ENCODE measurements around the gene SPATA33.
"Not testable (repeated sequence)": the region's sequence is repeated elsewhere in the genome, so short reads cannot be mapped to it uniquely, and the experiment has no call there.

Gene SPATA33

GRCh38 chr16:89658221-89658879 is 714 bp downstream of the SPATA33 start:
- no peaks in the 10 kb centered on the region for H4K20me1 ChIP-seq (ENCODE audit: insufficient read depth, low read length)
- peaks cover 10% of the 10 kb centered on the region for H3K4me1 ChIP-seq (ENCODE audit: low read length)
- no peak for TF ChIP-seq CTCF (IDR thresholded peaks at IDR 0.05; ENCODE audit: low read depth, low read length)
- TF ChIP-seq EZH2phosphoT487 (IDR thresholded peaks at IDR 0.05; ENCODE audit: low read depth), result no peak
- H3K27me3 ChIP-seq (ENCODE audit: low read depth, low read length), result no peaks in the 10 kb centered on the region
- peak overlapping the region; percentile 87 for H3K4me2 ChIP-seq (ENCODE audit: low read length)
- peaks cover 44% of the 10 kb centered on the region for H3K79me2 ChIP-seq (ENCODE audit: low read length)
- peak overlapping the region; percentile 41 for H3K27ac ChIP-seq (ENCODE audit: low read length)
- no peaks in the 10 kb centered on the region for H3K9me3 ChIP-seq (ENCODE audit: insufficient read depth, low read length)
- H3K36me3 ChIP-seq (replicated peaks; ENCODE audit: low read depth, low read length), result peaks cover 17% of the 10 kb centered on the region
- H3K9ac ChIP-seq (ENCODE audit: low read length), result peak overlapping the region; percentile 95
- H3K4me3 ChIP-seq (ENCODE audit: low read length), result peak overlapping the region; percentile 95
- H2AFZ ChIP-seq (ENCODE audit: low read depth, low read length), result peak overlapping the region; percentile 81

GRCh38 chr16:89660146-89660545 is 2.5 kb downstream of the SPATA33 start:
- TF ChIP-seq EZH2phosphoT487 (IDR thresholded peaks at IDR 0.05; ENCODE audit: low read depth) (no peak), CTCF (IDR thresholded peaks at IDR 0.05; ENCODE audit: low read depth, low read length) (no peak)
- Histone ChIP-seq H3K36me3 (replicated peaks; ENCODE audit: low read depth, low read length) (peaks cover 17% of the 10 kb centered on the region), H4K20me1 (ENCODE audit: insufficient read depth, low read length) (no peaks in the 10 kb centered on the region), H3K4me3 (ENCODE audit: low read length) (no peak overlapping the region), H2AFZ (ENCODE audit: low read depth, low read length) (no peak overlapping the region), H3K27ac (ENCODE audit: low read length) (no peak overlapping the region), H3K9ac (ENCODE audit: low read length) (no peak overlapping the region), H3K4me1 (ENCODE audit: low read length) (peaks cover 10% of the 10 kb centered on the region), H3K4me2 (ENCODE audit: low read length) (no peak overlapping the region), H3K9me3 (ENCODE audit: insufficient read depth, low read length) (no peaks in the 10 kb centered on the region), H3K79me2 (ENCODE audit: low read length) (peaks cover 32% of the 10 kb centered on the region), H3K27me3 (ENCODE audit: low read depth, low read length) (no peaks in the 10 kb centered on the region)

- Histone ChIP-seq H3K79me2 (ENCODE audit: low read length) (peaks cover 22% of the 10 kb centered on the region), H3K4me1 (ENCODE audit: low read length) (peaks cover 10% of the 10 kb centered on the region), H3K9ac (ENCODE audit: low read length) (no peak overlapping the region), H3K4me3 (ENCODE audit: low read length) (no peak overlapping the region), H3K27ac (ENCODE audit: low read length) (no peak overlapping the region), H3K9me3 (ENCODE audit: insufficient read depth, low read length) (no peaks in the 10 kb centered on the region), H4K20me1 (ENCODE audit: insufficient read depth, low read length) (no peaks in the 10 kb centered on the region), H3K27me3 (ENCODE audit: low read depth, low read length) (no peaks in the 10 kb centered on the region), H3K36me3 (replicated peaks; ENCODE audit: low read depth, low read length) (peaks cover 17% of the 10 kb centered on the region), H3K4me2 (ENCODE audit: low read length) (no peak overlapping the region), H2AFZ (ENCODE audit: low read depth, low read length) (no peak overlapping the region)
- TF ChIP-seq CTCF (IDR thresholded peaks at IDR 0.05; ENCODE audit: low read depth, low read length) (no peak), EZH2phosphoT487 (IDR thresholded peaks at IDR 0.05; ENCODE audit: low read depth) (no peak)
Observed at GRCh38 chr16:89661215-89661614, 3.6 kb downstream of the SPATA33 start.

- H3K79me2 ChIP-seq (ENCODE audit: low read length); H4K20me1 ChIP-seq (ENCODE audit: insufficient read depth, low read length); H3K9me3 ChIP-seq (ENCODE audit: insufficient read depth, low read length); H3K4me3 ChIP-seq (ENCODE audit: low read length); H3K9ac ChIP-seq (ENCODE audit: low read length); H3K27me3 ChIP-seq (ENCODE audit: low read depth, low read length); H3K4me2 ChIP-seq (ENCODE audit: low read length); H3K27ac ChIP-seq (ENCODE audit: low read length); H3K4me1 ChIP-seq (ENCODE audit: low read length); H2AFZ ChIP-seq (ENCODE audit: low read depth, low read length): not testable (repeated sequence)
- peaks cover 17% of the 10 kb centered on the region for H3K36me3 ChIP-seq (replicated peaks; ENCODE audit: low read depth, low read length)
Observed at GRCh38 chr16:89664238-89664637, 6.6 kb downstream of the SPATA33 start.

Data from OCI-LY3 (cell line).